ENCODE data around the gene GEMIN7. TPM values are rescaled to one million over a fixed set of nuclear protein-coding genes. Genes with fewer than 3 reads are reported as not detected.

GEMIN7 gene
- total and polyA plus RNA-seq, 4 donors = 18.7 to 29.0 (median 22.7) TPM

DNA sequence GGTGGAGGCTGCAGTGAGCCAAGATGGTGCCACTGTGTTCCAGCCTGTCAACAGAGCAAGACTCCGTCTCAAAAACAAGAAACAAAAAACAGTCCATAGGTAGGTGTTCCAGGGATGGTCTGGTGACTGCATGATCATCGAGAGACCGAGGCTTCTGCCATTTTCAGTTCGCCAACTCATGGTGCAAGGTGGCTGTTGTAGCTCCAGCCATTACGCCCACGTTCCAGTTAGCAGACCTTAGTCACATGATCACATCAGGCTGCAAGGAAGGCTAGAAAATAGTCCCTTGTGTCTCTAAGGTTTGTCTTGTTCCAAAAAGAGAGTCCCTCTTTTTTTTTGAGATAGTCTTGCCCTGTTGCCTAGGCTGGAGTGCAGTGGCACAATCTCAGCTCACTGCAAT, 43.3 kb upstream of the GEMIN7 start:
- no peak for DNase-seq

DNA sequence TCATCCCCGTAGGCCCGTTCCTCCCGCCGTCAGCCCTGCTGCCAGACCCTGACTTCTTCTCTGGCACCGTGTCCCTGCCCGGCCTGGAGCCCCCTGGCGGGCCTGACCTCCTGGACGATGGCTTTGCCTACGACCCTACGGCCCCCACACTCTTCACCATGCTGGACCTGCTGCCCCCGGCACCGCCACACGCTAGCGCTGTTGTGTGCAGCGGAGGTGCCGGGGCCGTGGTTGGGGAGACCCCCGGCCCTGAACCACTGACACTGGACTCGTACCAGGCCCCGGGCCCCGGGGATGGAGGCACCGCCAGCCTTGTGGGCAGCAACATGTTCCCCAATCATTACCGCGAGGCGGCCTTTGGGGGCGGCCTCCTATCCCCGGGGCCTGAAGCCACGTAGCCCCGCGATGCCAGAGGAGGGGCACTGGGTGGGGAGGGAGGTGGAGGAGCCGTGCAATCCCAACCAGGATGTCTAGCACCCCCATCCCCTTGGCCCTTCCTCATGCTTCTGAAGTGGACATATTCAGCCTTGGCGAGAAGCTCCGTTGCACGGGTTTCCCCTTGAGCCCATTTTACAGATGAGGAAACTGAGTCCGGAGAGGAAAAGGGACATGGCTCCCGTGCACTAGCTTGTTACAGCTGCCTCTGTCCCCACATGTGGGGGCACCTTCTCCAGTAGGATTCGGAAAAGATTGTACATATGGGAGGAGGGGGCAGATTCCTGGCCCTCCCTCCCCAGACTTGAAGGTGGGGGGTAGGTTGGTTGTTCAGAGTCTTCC, 41.5 kb upstream of the GEMIN7 start:
- DNase-seq = no peak
- TF ChIP-seq, protein P1, sequence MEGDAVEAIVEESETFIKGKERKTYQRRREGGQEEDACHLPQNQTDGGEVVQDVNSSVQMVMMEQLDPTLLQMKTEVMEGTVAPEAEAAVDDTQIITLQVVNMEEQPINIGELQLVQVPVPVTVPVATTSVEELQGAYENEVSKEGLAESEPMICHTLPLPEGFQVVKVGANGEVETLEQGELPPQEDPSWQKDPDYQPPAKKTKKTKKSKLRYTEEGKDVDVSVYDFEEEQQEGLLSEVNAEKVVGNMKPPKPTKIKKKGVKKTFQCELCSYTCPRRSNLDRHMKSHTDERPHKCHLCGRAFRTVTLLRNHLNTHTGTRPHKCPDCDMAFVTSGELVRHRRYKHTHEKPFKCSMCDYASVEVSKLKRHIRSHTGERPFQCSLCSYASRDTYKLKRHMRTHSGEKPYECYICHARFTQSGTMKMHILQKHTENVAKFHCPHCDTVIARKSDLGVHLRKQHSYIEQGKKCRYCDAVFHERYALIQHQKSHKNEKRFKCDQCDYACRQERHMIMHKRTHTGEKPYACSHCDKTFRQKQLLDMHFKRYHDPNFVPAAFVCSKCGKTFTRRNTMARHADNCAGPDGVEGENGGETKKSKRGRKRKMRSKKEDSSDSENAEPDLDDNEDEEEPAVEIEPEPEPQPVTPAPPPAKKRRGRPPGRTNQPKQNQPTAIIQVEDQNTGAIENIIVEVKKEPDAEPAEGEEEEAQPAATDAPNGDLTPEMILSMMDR (IDR thresholded peaks at IDR 0.05; ENCODE audit: control extremely low read depth, extremely low read depth) = no peak
- Histone ChIP-seq H3K27me3 (ENCODE audit: control insufficient read depth in 3 of 3, insufficient read depth in 3 of 3, low read length in 2 of 3) (no peaks in the 10 kb centered on the region), H3K4me3 (no peak overlapping the region), H3K36me3 (ENCODE audit: control insufficient read depth in 4 of 4, insufficient read depth in 4 of 4, low read length in 4 of 4) (peaks cover 0 to 36% (median 12%) of the 10 kb centered on the region in 4 donors), H3K9me3 (ENCODE audit: control insufficient read depth in 4 of 4, insufficient read depth in 3 of 4, low read length in 3 of 4) (no peaks in the 10 kb centered on the region), H3K9ac (ENCODE audit: insufficient read depth in 1 of 2, low read length in 2 of 2) (no peak overlapping the region), H3K27ac (ENCODE audit: low read depth in 1 of 2, low read length in 1 of 2) (no peak overlapping the region), H3K4me1 (ENCODE audit: control insufficient read depth in 5 of 5, insufficient read depth in 5 of 5, low read length in 5 of 5) (peaks cover 9 to 12% (median 10%) of the 10 kb centered on the region in 5 donors)
- WGBS, 2 donors = 92 to 93% methylated on average over 37 of the region's 37 CpGs
- no peak for ATAC-seq (ENCODE audit: insufficient read depth, low FRiP score)

More for the DNA sequence above, 43.3 kb upstream of the GEMIN7 start:
- Histone ChIP-seq H3K9ac (ENCODE audit: insufficient read depth in 1 of 2, low read length in 2 of 2) (no peak overlapping the region), H3K4me3 (no peak overlapping the region), H3K9me3 (ENCODE audit: control insufficient read depth in 4 of 4, insufficient read depth in 3 of 4, low read length in 3 of 4) (no peaks in the 10 kb centered on the region), H3K36me3 (ENCODE audit: control insufficient read depth in 4 of 4, insufficient read depth in 4 of 4, low read length in 4 of 4) (peaks cover 0 to 34% (median 5%) of the 10 kb centered on the region in 4 donors), H3K4me1 (ENCODE audit: control insufficient read depth in 5 of 5, insufficient read depth in 5 of 5, low read length in 5 of 5) (peaks cover 7 to 12% (median 10%) of the 10 kb centered on the region in 5 donors), H3K27me3 (ENCODE audit: control insufficient read depth in 3 of 3, insufficient read depth in 3 of 3, low read length in 2 of 3) (no peaks in the 10 kb centered on the region), H3K27ac (ENCODE audit: low read depth in 1 of 2, low read length in 1 of 2) (no peak overlapping the region)
- ATAC-seq (ENCODE audit: insufficient read depth, low FRiP score) = no peak
- TF ChIP-seq, protein P1 (IDR thresholded peaks at IDR 0.05; ENCODE audit: control extremely low read depth, extremely low read depth) = no peak
- WGBS, 2 donors = 98% methylated on average over 6 of the region's 6 CpGs

DNA sequence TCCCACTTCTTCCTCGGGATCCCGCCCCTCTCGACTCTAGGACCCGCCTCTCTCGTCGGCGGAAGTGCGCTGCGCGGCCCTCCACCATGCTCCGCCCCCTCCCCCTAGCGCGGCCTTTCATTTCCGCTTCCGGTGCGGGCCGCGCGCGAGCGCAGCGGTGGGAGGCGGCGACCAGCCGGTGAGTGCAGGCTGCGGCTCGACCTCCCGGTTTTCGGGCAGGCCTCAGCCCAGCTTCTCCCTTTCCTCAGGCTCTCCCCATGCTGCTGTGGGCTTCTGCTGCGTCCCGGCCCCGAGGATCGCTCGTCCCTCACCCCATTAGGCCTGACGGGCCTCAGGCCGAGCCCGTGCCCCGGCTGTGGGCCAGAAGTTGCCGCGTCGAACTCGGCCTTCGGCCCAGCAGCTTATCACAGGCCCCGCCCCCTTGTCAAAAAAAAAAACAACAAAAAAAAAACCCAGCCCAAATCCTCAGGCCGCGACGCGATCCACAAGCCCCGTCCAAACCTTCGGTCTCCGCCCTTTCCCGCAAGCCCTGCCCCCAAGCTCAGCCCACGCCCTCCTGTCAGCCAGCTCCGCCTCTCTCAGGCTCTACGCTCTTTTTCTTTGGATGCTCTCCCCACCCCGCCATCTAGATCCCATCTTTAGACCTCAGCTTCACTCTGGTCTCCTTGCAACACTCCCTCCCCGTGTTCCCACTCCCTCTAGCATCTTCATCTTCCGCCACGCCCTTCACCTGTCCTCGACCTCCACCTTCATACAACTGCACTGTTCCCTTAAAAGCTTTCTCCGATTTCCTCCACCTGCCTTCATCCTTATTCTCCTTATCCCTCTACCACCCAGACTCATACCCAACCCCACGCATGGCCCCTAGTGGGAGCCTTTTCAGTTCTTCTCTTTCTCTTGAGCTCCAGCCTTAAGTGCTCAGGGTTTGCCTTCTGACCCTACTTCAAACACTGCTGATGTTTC, 39.8 kb upstream of the GEMIN7 start, which contains the start of gene CLASRP:
CLASRP (plus strand) TSS at position 115 of the 963 bp plus-strand sequence. CDS start 1,168 bp downstream, outside the sequence.
- peak; percentile 94 for ATAC-seq (ENCODE audit: insufficient read depth, low FRiP score)
- H3K27ac ChIP-seq (ENCODE audit: low read depth in 1 of 2, low read length in 1 of 2) = peak within 1 kb of the TSS; percentile 85 to 92
- H3K9me3 ChIP-seq (ENCODE audit: control insufficient read depth in 4 of 4, insufficient read depth in 3 of 4, low read length in 3 of 4) = no peaks in the 10 kb centered on the region
- TF ChIP-seq, protein P1 (IDR thresholded peaks at IDR 0.05; ENCODE audit: control extremely low read depth, extremely low read depth) = no peak
- WGBS, 2 donors = 2 to 3% methylated on average over 60 to 62 of the region's 62 CpGs
- H3K9ac ChIP-seq (ENCODE audit: insufficient read depth in 1 of 2, low read length in 2 of 2) = peak within 1 kb of the TSS; percentile 50 to 84
- peaks cover 9 to 12% (median 10%) of the 10 kb centered on the region in 5 donors for H3K4me1 ChIP-seq (ENCODE audit: control insufficient read depth in 5 of 5, insufficient read depth in 5 of 5, low read length in 5 of 5)
- DNase-seq = peak; percentile 93 to 96 (median 94)
- H3K27me3 ChIP-seq (ENCODE audit: control insufficient read depth in 3 of 3, insufficient read depth in 3 of 3, low read length in 2 of 3) = no peaks in the 10 kb centered on the region
- peak within 1 kb of the TSS; percentile 67 for H3K4me3 ChIP-seq
- peaks cover 3 to 34% (median 16%) of the 10 kb centered on the region in 4 donors for H3K36me3 ChIP-seq (ENCODE audit: control insufficient read depth in 4 of 4, insufficient read depth in 4 of 4, low read length in 4 of 4)

Measured in lung (tissue), 12 donors.